ELR (cell line): ENCODE measurements around the gene IFI30.
"Not testable (repeated sequence)": the region's sequence is repeated elsewhere in the genome, so short reads cannot be mapped to it uniquely, and the experiment has no call there.

ENCODE experiments used
- DNase-seq: peaks from one replicate; pipeline ENCODE4 v3.0.0-alpha.2; 2015; ENCODE audit warnings: low read depth

The IFI30 gene

GRCh38 chr19:18203408-18203862 lies 29.8 kb downstream of the IFI30 start:
- peak; percentile 21 for DNase-seq

- DNase-seq, result peak; percentile 100
Observed at GRCh38 chr19:18203863-18204393, 30.3 kb downstream of the IFI30 start, which contains the start of gene RAB3A. Gene RAB3A (minus strand): TSS chr19:18204042. CDS start chr19:18202740, 1,302 bp downstream.

GRCh38 chr19:18204394-18205199 lies 31.0 kb downstream of the IFI30 start:
- no peak for DNase-seq

GRCh38 chr19:18205200-18205892 lies 31.7 kb downstream of the IFI30 start:
- DNase-seq, result peak; percentile 83

GRCh38 chr19:18206018-18206417 lies 32.4 kb downstream of the IFI30 start:
- no peak for DNase-seq

GRCh38 chr19:18208098-18208951 lies 34.7 kb downstream of the IFI30 start:
- peak; percentile 89 for DNase-seq

GRCh38 chr19:18209912-18210311 lies 36.3 kb downstream of the IFI30 start:
- not testable (repeated sequence) for DNase-seq

- DNase-seq, result no peak
Observed at GRCh38 chr19:18211683-18212082, 38.1 kb downstream of the IFI30 start.

GRCh38 chr19:18214779-18215433 lies 41.3 kb downstream of the IFI30 start:
- DNase-seq, result peak; percentile 79

GRCh38 chr19:18216789-18217188 lies 43.2 kb downstream of the IFI30 start:
- DNase-seq, result no peak

GRCh38 chr19:18218159-18218558 lies 44.5 kb downstream of the IFI30 start:
- no peak for DNase-seq

- DNase-seq, result no peak
Observed at GRCh38 chr19:18218600-18218999, 45.0 kb downstream of the IFI30 start.

GRCh38 chr19:18219911-18220631 lies 46.5 kb downstream of the IFI30 start:
- peak; percentile 24 for DNase-seq

GRCh38 chr19:18220632-18221275 lies 47.1 kb downstream of the IFI30 start:
- DNase-seq, result no peak

- no peak for DNase-seq
Observed at GRCh38 chr19:18221815-18222725, 48.5 kb downstream of the IFI30 start.

GRCh38 chr19:18223860-18224524 lies 50.4 kb downstream of the IFI30 start:
- DNase-seq, result no peak

GRCh38 chr19:18224525-18225354 lies 51.1 kb downstream of the IFI30 start:
- DNase-seq, result peak; percentile 99

- DNase-seq, result no peak
Observed at GRCh38 chr19:18225355-18225701, 51.7 kb downstream of the IFI30 start.
